Stimulated activated CD8-positive, alpha-beta memory T cell treated with anti-CD3 and anti-CD28 coated beads, Interleukin-4, amount 100 ng/mL, for 48 hours (primary cell): ENCODE results near the gene SUGP2.

Experiments
- DNase-seq: peaks from one replicate; pipeline ENCODE4 v3.0.0-alpha.2; 2020

Gene SUGP2

GRCh38 chr19:19033426-19034203 is at the start of gene SUGP2, which contains the start of gene ARMC6:
Gene SUGP2 (minus strand): TSS chr19:19033517. CDS start chr19:19031071, 2,446 bp downstream.
Gene ARMC6 (plus strand): TSS chr19:19033603. CDS start chr19:19034210, 607 bp downstream.
- peak; percentile 90 for DNase-seq

GRCh38 chr19:19081642-19082151 is 48.4 kb upstream of the SUGP2 start:
- no peak for DNase-seq

- no peak for DNase-seq
Observed at GRCh38 chr19:19079571-19079970, 46.3 kb upstream of the SUGP2 start.

GRCh38 chr19:19078801-19079200 is 45.5 kb upstream of the SUGP2 start:
- no peak for DNase-seq

GRCh38 chr19:19077103-19077502 is 43.8 kb upstream of the SUGP2 start:
- DNase-seq, result no peak

GRCh38 chr19:19076476-19076875 is 43.2 kb upstream of the SUGP2 start:
- DNase-seq, result no peak

GRCh38 chr19:19075126-19075525 is 41.8 kb upstream of the SUGP2 start:
- DNase-seq, result no peak

GRCh38 chr19:19074196-19074882 is 41.0 kb upstream of the SUGP2 start:
- DNase-seq, result no peak

GRCh38 chr19:19071897-19072296 is 38.6 kb upstream of the SUGP2 start:
- no peak for DNase-seq

GRCh38 chr19:19068659-19069654 is 35.6 kb upstream of the SUGP2 start:
- no peak for DNase-seq

GRCh38 chr19:19067276-19068072 is 34.2 kb upstream of the SUGP2 start:
- no peak for DNase-seq

GRCh38 chr19:19064811-19065745 is 31.8 kb upstream of the SUGP2 start:
- DNase-seq, result peak; percentile 56

- DNase-seq, result no peak
Observed at GRCh38 chr19:19064098-19064722, 30.9 kb upstream of the SUGP2 start.

GRCh38 chr19:19063183-19064097 is 30.1 kb upstream of the SUGP2 start, which contains the start of gene SLC25A42:
Gene SLC25A42 (plus strand): TSS chr19:19063994. CDS start chr19:19096125, 32,131 bp downstream.
- peak; percentile 99 for DNase-seq

- peak; percentile 52 for DNase-seq
Observed at GRCh38 chr19:19062454-19063182, 29.3 kb upstream of the SUGP2 start.

GRCh38 chr19:19061506-19061905 is 28.2 kb upstream of the SUGP2 start:
- DNase-seq, result no peak

GRCh38 chr19:19059837-19060611 is 26.7 kb upstream of the SUGP2 start:
- DNase-seq, result no peak
